ENCODE data around the gene FLRT3. TPM values are rescaled to one million over a fixed set of nuclear protein-coding genes. Genes with fewer than 3 reads are reported as not detected.

The FLRT3 gene
- total and polyA plus RNA-seq, 9 of the 15 experiments (the other 6 are each of a cell fraction or from before 2014, with no cell fraction given), result 0.04 TPM; not detected in 8

- in situ Hi-C loops (cut with MboI), result no loop called here
- FAIRE-seq, result no peak
Measured at GRCh38 chr20:14334306-14334930, 3.0 kb downstream of the FLRT3 start.

GRCh38 chr20:14333721-14334120 is 3.7 kb downstream of the FLRT3 start:
- H3K27ac ChIP-seq (ENCODE audit: extremely low read depth, low read depth, low read length), result no peak overlapping the region
- H3K4me1 ChIP-seq (replicated peaks in 1 of 2; ENCODE audit: control insufficient read depth in 2 of 2, insufficient read depth in 2 of 2, low read length in 2 of 2), result no peaks in the 10 kb centered on the region
- ATAC-seq, result no peak
- no peaks in the 10 kb centered on the region for H3K9me1 ChIP-seq (ENCODE audit: control insufficient read depth, insufficient read depth, low read length)
- intact Hi-C loops (cut with micrococcal nuclease) (no loop called here), in situ Hi-C loops (cut with MboI) (no loop called here)
- H2AFZ ChIP-seq (ENCODE audit: low read depth, low read length), result no peak overlapping the region
- CTCF ChIA-PET (ENCODE audit: low intra/inter-chr PET ratio), result no interaction called here
- no peaks in the 10 kb centered on the region for H3K36me3 ChIP-seq (ENCODE audit: control insufficient read depth, insufficient read depth, low read length)
- H4K20me1 ChIP-seq (replicated peaks; ENCODE audit: control insufficient read depth, insufficient read depth, low read length), result no peaks in the 10 kb centered on the region
- no peaks in the 10 kb centered on the region for H3K27me3 ChIP-seq (ENCODE audit: control insufficient read depth in 2 of 2, insufficient read depth in 2 of 2, low read length in 2 of 2)
- 0% methylated on average over 3 of the region's 3 CpGs for WGBS (ENCODE audit: insufficient coverage, low coverage, missing lambda C conversion rate)
- no peaks in the 10 kb centered on the region for H3K79me2 ChIP-seq (ENCODE audit: control insufficient read depth, insufficient read depth, low read length)
- no peak for DNase-seq (ENCODE audit: extremely low read depth in 1 of 4, low spot score in 3 of 4)
- no peak overlapping the region for H3K9ac ChIP-seq (ENCODE audit: insufficient read depth in 1 of 2, low read depth in 2 of 2, low read length in 2 of 2)
- H3K4me3 ChIP-seq, result no peak overlapping the region
- H3K4me2 ChIP-seq (ENCODE audit: insufficient read depth, low read length), result no peak overlapping the region
- POLR2A ChIA-PET, result no interaction called here
- no TSS peak for BruUV-seq (replicated peaks)
- no peaks in the 10 kb centered on the region for H3K9me3 ChIP-seq (replicated peaks; ENCODE audit: control insufficient read depth, insufficient read depth, low read depth, low read length)
- no peak for FAIRE-seq
- TF ChIP-seq CTCFL (IDR thresholded peaks at IDR 0.05; ENCODE audit: borderline replicate concordance, insufficient read depth, low read depth, low read length, poor library complexity, severe bottlenecking) (no peak), CGGBP1 (CRISPR knock-in tag; IDR thresholded peaks at IDR 0.05) (no peak), CTBP1 (IDR thresholded peaks at IDR 0.05; ENCODE audit: borderline replicate concordance) (no peak), FOS (IDR thresholded peaks at IDR 0.05; ENCODE audit: extremely low read depth, insufficient read length) (no peak), HMBOX1 (IDR thresholded peaks at IDR 0.05) (no peak), ZNF445 (CRISPR knock-in tag; IDR thresholded peaks at IDR 0.05; ENCODE audit: low read depth) (no peak), CXXC5 (CRISPR knock-in tag; IDR thresholded peaks at IDR 0.05) (no peak), ZNF280A (IDR thresholded peaks at IDR 0.05; ENCODE audit: low read depth, partially characterized antibody) (no peak)

More at GRCh38 chr20:14334306-14334930, 3.0 kb downstream of the FLRT3 start:
- no peaks in the 10 kb centered on the region for H3K79me2 ChIP-seq (ENCODE audit: control insufficient read depth, insufficient read depth, low read length)
- DNase-seq (ENCODE audit: extremely low read depth in 1 of 4, low spot score in 3 of 4) (no peak), ATAC-seq (no peak)
- no TSS peak for BruUV-seq (replicated peaks)
- 0% methylated on average over 2 of the region's 3 CpGs for WGBS (ENCODE audit: insufficient coverage, low coverage, missing lambda C conversion rate)
- no peaks in the 10 kb centered on the region for H3K4me1 ChIP-seq (replicated peaks in 1 of 2; ENCODE audit: control insufficient read depth in 2 of 2, insufficient read depth in 2 of 2, low read length in 2 of 2)
- ChIA-PET POLR2A (no interaction called here), CTCF (ENCODE audit: low intra/inter-chr PET ratio) (no interaction called here)
- intact Hi-C loops (cut with micrococcal nuclease), result no loop called here
- H3K4me2 ChIP-seq (ENCODE audit: insufficient read depth, low read length), result no peak overlapping the region
- H3K9me3 ChIP-seq (replicated peaks; ENCODE audit: control insufficient read depth, insufficient read depth, low read depth, low read length), result no peaks in the 10 kb centered on the region
- H3K27me3 ChIP-seq (ENCODE audit: control insufficient read depth in 2 of 2, insufficient read depth in 2 of 2, low read length in 2 of 2), result no peaks in the 10 kb centered on the region
- H3K9ac ChIP-seq (ENCODE audit: insufficient read depth in 1 of 2, low read depth in 2 of 2, low read length in 2 of 2), result no peak overlapping the region
- H4K20me1 ChIP-seq (replicated peaks; ENCODE audit: control insufficient read depth, insufficient read depth, low read length), result no peaks in the 10 kb centered on the region
- H3K27ac ChIP-seq (ENCODE audit: extremely low read depth, low read depth, low read length), result no peak overlapping the region
- H3K4me3 ChIP-seq, result no peak overlapping the region
- no peaks in the 10 kb centered on the region for H3K36me3 ChIP-seq (ENCODE audit: control insufficient read depth, insufficient read depth, low read length)
- TF ChIP-seq EP300 (IDR thresholded peaks at IDR 0.05; ENCODE audit: low read length), result no peak
- TF ChIP-seq RNF2 (IDR thresholded peaks at IDR 0.05), result no peak
- TF ChIP-seq SMARCB1 (IDR thresholded peaks at IDR 0.05; ENCODE audit: insufficient read length, low read depth), result no peak
- TF ChIP-seq CREM (IDR thresholded peaks at IDR 0.05; ENCODE audit: low read depth), result no peak
- TF ChIP-seq KDM4B (IDR thresholded peaks at IDR 0.05; ENCODE audit: borderline replicate concordance in 2 of 2, low read depth in 1 of 2), result no peak
- no peak overlapping the region for H2AFZ ChIP-seq (ENCODE audit: low read depth, low read length)
- H3K9me1 ChIP-seq (ENCODE audit: control insufficient read depth, insufficient read depth, low read length), result no peaks in the 10 kb centered on the region
